Calu3 (cell line): ENCODE data around the gene TSPAN7. TPM values are rescaled to one million over a fixed set of nuclear protein-coding genes. Genes with fewer than 3 reads are reported as not detected.

Experiments
- BruUV-seq: library from RNA; stranded (reverse); fragments of 400-500 nt; replicated peaks from 2 replicates; lab custom pipeline; 2021; lab: Mats Ljungman, UMichigan
- CTCF ChIA-PET: fragments of 300-600 bp; sonication (Branson Sonifier 250); formaldehyde crosslinking; loops from one replicate; lab custom pipeline; 2022; ENCODE audit warnings: antibody characterized with exemption; lab: Charles Lee
- DNase-seq: peaks from one replicate; pipeline ENCODE4 v3.0.0; 2022
- H3K27ac Mint-ChIP-seq: one replicate; pipeline ENCODE4 v1.8.0; 2022; ENCODE audit warnings: mixed read lengths; ENCODE audit not compliant: unreplicated experiment
- H3K27me3 Mint-ChIP-seq: one replicate; pipeline ENCODE4 v1.8.0; 2022; ENCODE audit warnings: mixed read lengths; ENCODE audit not compliant: unreplicated experiment
- H3K36me3 Mint-ChIP-seq: one replicate; pipeline ENCODE4 v1.8.0; 2022; ENCODE audit warnings: mild to moderate bottlenecking, moderate library complexity, mixed read lengths; ENCODE audit not compliant: insufficient read depth, unreplicated experiment
- H3K4me1 Mint-ChIP-seq: one replicate; pipeline ENCODE4 v1.8.0; 2022; ENCODE audit warnings: mild to moderate bottlenecking, low read depth, mixed read lengths; ENCODE audit not compliant: unreplicated experiment
- H3K4me3 Mint-ChIP-seq: one replicate; pipeline ENCODE4 v1.8.0; 2022; ENCODE audit warnings: mild to moderate bottlenecking, low read depth, moderate library complexity, mixed read lengths; ENCODE audit not compliant: unreplicated experiment
- H3K9me3 Mint-ChIP-seq: one replicate; pipeline ENCODE4 v1.8.0; 2022; ENCODE audit warnings: low read depth, mixed read lengths; ENCODE audit not compliant: unreplicated experiment
- CTCF ChIP-seq: fragments of 200-600 bp; IDR thresholded peaks from one replicate; pipeline ENCODE4 v1.8.0; 2022; ENCODE audit warnings: antibody characterized with exemption; ENCODE audit not compliant: unreplicated experiment
- intact Hi-C: fragments of 100-400 bp; cut with micrococcal nuclease; formaldehyde crosslinking; loops from one replicate; pipeline ENCODE4 v1.10.0; 2022; ENCODE audit not compliant: unreplicated experiment
- total RNA-seq: library from RNA; stranded (reverse); gene quantifications from 2 replicates; pipeline ENCODE4 v1.2.3, GENCODE V29; 2022

TSPAN7 gene
- total RNA-seq, 1 experiment from 2014 or later: 0.21 TPM

- Mint-ChIP-seq H3K27ac (no peak overlapping the region), H3K27me3 (peaks cover 26% of the 10 kb centered on the region), H3K36me3 (no peaks in the 10 kb centered on the region), H3K9me3 (no peaks in the 10 kb centered on the region), H3K4me3 (no peak overlapping the region), H3K4me1 (no peaks in the 10 kb centered on the region)
- no peak for TF ChIP-seq CTCF
- no peak for DNase-seq
- intact Hi-C loops: no loop called here
- no TSS peak for BruUV-seq
- CTCF ChIA-PET: interaction anchor here (0.7 kb wide), 1 partner anchor 365 kb away, joined by 3 read pairs; no protein-coding TSS in a partner anchor
Observed at GRCh38 chrX:38660395-38661102, 99.2 kb downstream of the TSPAN7 start.

GRCh38 chrX:38661103-38661441 lies 99.7 kb downstream of the TSPAN7 start:
- TF ChIP-seq CTCF: no peak

GRCh38 chrX:38661561-38661960 lies 100.2 kb downstream of the TSPAN7 start:
- CTCF ChIA-PET: no interaction called here
- peaks cover 26% of the 10 kb centered on the region for H3K27me3 Mint-ChIP-seq
- BruUV-seq: no TSS peak
- no peak overlapping the region for H3K4me3 Mint-ChIP-seq
- H3K4me1 Mint-ChIP-seq: no peaks in the 10 kb centered on the region
- no peak for DNase-seq
- no peaks in the 10 kb centered on the region for H3K36me3 Mint-ChIP-seq
- TF ChIP-seq CTCF: no peak
- H3K27ac Mint-ChIP-seq: no peak overlapping the region
- no peaks in the 10 kb centered on the region for H3K9me3 Mint-ChIP-seq
- intact Hi-C loops: no loop called here

More at GRCh38 chrX:38661103-38661441, 99.7 kb downstream of the TSPAN7 start:
- CTCF ChIA-PET: no interaction called here
- Mint-ChIP-seq H3K36me3 (no peaks in the 10 kb centered on the region), H3K27ac (no peak overlapping the region), H3K4me3 (no peak overlapping the region), H3K4me1 (no peaks in the 10 kb centered on the region), H3K27me3 (peaks cover 26% of the 10 kb centered on the region), H3K9me3 (no peaks in the 10 kb centered on the region)
- no TSS peak for BruUV-seq
- no peak for DNase-seq
- intact Hi-C loops: no loop called here

GRCh38 chrX:38662640-38663039 lies 101.3 kb downstream of the TSPAN7 start:
- Mint-ChIP-seq H3K27ac (no peak overlapping the region), H3K4me3 (no peak overlapping the region), H3K9me3 (no peaks in the 10 kb centered on the region), H3K4me1 (no peaks in the 10 kb centered on the region), H3K27me3 (peaks cover 26% of the 10 kb centered on the region), H3K36me3 (no peaks in the 10 kb centered on the region)
- DNase-seq: no peak
- intact Hi-C loops: no loop called here
- CTCF ChIA-PET: no interaction called here
- BruUV-seq: no TSS peak
- no peak for TF ChIP-seq CTCF
